Endometrium (tissue), 2 donors: ENCODE data around the gene PPARD.

Experiments
- FAIRE-seq: peaks from 2 replicates; lab custom pipeline; 2012; peaks lifted over from hg19 to GRCh38; lab: Jason Lieb, UNC
- donor health status: control.
- donor health status: control.

PPARD gene

DNA sequence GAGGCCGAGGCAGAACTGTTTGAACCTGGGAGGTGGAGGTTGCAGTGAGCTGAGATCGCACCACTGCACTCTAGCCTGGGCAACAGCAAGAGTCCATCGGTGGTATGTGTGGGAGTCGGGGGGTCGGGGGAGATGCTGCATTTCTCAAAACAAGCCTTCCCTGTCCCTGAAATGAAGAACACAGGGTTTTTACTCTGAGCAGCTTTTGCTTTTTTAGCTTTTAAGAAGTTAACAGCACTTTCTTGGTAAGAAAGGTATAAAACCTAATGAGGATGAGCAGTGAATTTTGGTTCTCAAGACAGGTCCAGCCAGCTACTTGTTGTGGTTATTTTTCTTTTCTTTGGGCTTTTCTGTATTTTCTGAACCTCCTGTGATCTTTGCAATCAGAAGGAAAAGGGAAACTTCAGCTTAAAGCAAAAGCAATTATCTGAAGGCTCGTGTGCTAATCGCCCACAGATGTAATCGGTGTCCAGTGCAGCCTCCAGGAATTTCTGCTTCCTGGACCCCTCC lies 129.5 kb downstream of the PPARD start:
- no peak for FAIRE-seq

DNA sequence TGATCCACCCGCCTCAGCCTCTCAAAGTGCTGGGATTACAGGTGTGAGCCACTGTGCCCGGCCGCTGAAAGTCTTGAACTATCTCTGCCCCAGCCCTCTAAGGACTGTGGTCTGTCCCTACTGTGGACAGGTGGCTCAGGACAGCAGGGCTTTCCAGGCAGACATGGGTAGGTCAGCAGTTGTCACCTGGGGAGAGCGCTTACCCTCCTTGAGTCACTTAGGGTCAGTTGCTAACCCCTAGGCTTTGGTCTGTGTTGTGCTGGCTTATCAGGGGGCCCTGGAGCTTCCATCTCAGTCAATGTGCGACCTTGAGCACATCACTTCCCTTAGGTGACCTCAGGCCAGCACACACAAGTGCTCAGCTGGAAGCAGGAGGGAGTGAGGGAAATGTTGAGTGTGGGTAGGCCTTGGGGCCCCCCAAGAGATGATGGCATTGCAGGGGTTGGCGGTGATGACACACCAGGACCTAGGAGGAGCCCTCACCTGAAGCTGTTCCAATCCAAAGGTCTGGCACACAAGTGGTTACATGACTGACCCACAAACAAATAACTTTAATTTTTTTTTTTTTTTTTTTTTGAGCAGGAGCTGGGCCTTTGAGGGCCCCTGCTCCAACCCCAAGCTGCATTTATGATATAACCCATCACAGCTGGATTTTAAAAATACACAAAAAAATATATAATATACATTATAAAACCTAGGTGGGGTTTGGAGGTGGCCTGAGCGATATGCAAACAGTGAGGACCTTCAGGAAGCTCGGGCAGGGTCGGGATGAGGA lies 130.9 kb downstream of the PPARD start:
- no peak for FAIRE-seq

DNA sequence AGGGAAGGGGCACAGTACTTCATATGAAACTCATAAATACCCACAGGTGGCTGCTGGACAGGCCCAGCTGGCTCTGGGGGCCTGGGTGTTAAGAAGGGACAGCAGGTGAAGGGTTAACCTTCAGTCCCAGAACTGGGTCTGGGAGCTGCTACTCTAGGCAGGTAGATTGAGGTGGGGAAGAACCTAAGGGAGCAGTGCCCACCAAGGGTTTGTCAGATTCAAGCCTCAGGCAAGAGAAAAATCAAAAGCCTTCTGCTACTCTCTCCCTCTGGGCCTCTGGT lies 131.4 kb downstream of the PPARD start:
- FAIRE-seq = no peak

DNA sequence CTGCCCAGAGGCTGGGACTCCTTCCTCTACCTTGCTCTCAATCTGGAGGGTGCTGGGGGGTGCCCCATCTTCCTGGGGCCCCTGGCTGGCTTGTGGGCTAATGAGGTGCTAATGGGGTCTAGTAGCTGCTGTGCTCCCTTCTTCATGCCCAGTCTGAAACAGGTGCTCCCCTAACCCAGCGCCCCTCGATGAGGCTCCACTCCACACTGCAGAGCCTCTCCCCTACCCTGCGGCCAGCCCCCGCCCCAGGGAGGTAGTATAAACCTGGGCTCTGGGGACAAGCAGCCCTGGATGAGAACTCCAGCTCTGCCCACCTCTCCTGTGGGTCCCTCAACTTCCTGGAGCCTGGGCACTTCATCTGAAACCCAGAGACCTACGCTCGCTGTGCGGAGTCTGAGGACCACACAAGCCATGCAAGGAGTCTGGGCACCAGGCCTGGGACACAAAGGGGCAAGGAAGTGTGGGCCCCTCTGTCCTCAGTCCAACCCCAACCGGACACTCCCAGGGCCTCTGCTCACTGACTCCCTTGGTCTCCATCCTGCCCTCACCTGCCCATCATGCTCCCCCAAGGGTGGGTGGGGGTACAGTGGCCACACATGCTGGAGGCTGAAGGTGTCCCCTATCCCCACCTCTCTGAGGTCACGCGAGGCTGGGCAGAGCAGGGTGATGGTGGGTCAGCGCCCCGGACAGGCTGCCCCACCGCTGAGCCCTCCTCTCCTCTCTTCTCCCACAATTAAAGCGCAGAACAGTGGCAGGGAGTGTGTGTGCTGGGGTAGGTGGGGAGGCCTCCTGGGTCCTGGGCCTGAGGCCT lies 132.0 kb downstream of the PPARD start:
- no peak for FAIRE-seq

DNA sequence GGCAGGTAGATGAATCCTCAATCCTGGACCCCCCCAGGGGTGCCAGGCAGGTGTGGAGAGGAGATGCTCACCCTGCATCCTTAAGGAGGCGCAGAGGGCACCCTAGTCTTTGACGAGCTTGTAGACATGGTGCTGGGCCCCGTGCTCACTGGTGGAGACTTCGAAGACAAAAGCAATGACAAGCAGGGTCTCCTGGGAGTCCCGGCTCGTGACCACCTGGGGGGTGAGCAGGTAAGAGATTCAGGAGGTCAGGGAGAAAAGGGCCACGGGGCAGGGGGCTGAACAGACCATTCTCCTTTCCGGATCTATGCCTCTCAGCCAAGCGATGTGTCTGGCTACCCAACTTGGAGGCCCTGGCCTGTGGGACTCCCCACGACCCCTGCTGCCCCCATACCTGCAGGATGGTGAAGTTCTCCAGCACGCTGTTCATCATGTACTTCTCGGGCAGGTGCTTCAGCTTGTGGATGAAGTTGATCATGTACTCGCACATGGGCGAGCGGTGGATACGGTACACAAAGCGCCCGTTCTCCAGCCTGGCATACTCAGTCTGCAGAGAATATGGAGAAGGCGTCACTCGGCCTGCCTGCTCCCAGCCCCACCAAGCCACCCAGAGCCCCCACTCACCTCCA lies 132.7 kb downstream of the PPARD start:
- FAIRE-seq = no peak

DNA sequence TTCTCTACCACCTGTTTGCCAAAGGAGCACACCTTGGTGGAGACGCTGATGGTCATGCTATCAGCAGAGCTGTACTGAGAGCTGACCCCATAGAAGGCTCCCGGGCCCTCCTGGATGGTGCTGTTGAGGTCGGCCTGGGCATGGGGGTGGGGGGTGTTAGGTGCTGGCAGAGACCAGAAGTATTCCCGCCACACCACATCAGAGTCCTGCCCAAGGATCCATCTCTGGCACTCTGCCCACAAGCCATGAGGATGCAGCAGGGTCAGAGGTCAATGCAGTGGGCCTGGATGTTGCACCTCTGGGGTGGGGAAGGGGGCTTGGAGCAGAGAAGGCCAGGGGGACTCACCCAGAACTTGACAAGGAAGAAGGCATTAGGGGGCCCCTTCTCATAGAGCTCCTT lies 133.2 kb downstream of the PPARD start:
- no peak for FAIRE-seq

DNA sequence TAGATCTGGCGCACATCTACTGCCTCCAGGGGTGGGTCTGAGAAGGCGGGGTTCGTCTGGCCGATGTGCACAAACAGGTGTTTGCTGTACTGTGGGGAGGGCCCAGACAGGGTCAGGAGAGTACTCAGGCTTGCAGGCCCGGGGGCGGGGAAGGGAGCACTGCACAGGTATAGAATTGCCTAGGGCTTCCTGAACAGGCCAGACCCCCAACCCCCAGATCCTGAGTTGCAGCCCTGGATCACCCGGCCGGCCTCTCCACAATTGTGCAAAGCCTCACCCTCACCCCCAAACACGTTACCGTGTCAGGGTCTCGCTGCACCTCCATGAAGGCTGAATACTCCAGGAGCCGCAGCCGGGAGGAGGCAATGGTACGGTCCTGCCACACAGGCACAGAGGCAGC lies 133.6 kb downstream of the PPARD start:
- FAIRE-seq = no peak

DNA sequence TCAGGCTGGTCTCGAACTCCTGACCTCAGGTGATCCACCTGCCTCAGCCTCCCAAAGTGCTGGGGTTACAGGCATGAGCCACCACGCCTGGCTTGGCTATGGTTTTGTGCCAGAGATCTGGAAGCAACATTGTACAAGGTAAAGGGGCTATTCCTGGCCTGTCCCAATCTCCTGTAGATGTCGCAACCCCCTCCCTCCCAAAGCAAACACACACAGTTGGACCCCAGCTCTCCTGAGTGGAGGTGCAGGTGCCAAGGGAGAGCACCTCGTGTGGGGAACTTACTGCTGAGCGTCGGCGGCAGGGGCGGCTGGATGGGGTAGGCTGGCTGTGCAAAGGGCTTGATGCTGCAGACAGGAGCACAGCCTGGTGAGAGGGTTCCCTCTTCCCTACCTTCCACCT lies 134.7 kb downstream of the PPARD start:
- FAIRE-seq = no peak
